ENCODE data around the gene OR2AT4. TPM values are rescaled to one million over a fixed set of nuclear protein-coding genes. Genes with fewer than 3 reads are reported as not detected.
"Not testable (repeated sequence)": the region's sequence is repeated elsewhere in the genome, so short reads cannot be mapped to it uniquely, and the experiment has no call there.

The OR2AT4 gene
- total RNA-seq = not detected

DNA sequence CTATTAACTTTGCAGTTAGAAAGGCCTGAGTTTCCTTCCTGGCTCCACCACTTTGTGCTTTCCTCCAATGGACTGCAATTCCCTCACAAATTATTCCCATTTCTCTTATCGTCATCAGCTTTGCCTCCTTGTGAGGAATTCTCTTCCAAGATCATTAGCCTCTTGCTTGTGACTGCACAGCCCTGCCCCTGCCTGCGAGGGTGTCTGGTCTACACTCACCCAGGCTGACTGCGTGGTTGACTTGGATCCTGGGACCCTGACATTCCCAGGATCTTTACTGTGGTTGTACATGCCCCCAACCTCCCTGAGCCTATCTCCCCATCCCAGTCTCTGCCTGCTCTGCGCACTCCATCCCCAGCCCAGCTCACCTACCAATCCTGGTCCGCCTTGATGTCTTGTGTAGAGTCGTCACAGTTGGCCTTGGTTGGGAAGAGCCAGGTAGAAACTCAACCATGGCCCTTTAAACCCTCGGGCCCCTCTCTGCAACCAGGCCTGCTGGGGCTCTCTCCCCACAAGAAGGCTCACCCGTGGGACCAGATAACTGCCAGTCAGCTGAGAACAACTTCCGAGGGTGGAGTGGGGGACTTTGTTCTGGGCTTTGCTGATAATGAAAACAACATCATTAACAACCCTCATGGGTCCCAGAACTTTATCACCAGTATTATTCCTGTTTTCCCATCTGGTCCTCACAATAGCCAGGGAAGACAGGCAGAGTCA lies at the start of gene OR2AT4:
TSS of gene OR2AT4 (minus strand) at position 421 of the 717 bp plus-strand sequence.
- DNase-seq (ENCODE audit: low spot score) = no peak
- no peak for ATAC-seq

DNA sequence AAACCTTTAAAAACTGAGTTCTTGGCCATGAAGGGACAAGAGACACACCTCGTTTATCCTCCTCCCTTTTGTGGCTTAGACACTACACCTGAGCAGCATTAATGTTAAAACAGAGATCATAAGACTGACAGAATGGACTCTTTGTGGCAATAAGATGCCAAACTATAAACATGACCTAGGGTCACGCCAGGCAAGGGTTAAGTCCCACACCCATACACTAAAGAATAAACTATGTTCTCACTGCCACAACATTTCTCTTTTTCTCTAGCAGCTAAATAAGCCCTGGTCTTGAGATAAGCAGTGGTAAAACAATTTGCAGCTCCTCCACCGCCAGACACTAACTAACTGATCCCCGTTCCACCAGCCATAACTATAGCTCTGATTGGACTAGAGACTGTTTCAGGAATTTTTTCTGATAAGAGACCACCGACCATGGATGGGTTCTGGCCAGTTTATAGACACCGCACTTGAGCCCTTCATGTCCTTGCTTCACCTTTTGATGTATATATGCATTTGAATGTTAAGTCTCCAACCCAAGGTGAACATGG lies 49.4 kb upstream of the OR2AT4 start:
- DNase-seq (ENCODE audit: low spot score) (no peak), ATAC-seq (no peak)

DNA sequence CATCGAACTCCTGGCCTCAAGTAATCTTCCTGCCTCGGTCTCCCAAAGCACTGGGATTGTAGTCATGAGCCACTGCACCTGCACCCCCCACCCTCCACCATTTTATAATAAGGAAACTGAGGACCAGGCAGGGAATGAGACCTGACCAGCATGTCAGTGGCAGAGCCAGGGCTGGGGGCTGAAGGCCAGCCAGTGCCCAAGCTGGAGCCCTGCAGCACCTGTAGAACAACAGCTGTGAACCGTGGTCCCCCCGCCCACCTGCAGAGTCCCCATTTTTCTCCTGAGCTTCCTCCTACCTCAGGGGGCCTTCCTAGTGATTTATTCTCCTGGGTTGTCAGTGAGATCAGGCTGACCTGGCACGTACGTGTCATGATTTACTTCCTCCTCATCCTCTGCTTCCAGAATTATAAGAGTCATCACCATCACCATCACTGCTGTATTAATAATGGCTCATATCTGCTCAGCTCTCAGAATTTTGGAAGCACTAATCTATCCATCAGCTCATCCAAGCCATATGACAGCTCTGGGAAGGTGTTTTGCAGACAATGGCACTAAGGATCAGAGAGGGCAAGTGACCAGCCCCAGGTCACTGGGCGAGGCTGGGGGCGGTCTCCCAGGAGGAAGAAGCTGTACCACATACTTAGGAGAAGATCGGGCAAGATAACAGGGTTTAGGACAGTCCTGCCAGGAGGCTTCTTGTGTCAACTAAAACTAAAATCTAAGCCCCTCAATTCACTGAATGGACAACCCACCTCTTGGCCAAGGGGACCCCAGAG lies 48.7 kb upstream of the OR2AT4 start:
- DNase-seq (ENCODE audit: low spot score) (peak; percentile 29), ATAC-seq (no peak)

DNA sequence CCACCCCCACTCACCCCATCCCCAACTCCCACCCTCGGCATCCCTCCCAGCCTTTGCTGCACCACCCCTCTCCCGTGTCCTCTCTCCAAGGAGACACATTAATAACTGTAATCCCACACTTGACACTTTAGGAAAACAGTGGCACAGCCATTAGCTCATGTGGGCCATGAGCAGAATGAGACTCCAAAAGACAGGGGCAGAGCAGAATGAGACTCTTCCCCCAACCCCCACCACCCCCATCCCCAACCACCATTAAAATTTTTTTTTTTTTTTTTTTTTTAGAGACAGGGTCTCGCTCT lies 48.0 kb upstream of the OR2AT4 start:
- DNase-seq (ENCODE audit: low spot score) = no peak
- ATAC-seq = no peak

DNA sequence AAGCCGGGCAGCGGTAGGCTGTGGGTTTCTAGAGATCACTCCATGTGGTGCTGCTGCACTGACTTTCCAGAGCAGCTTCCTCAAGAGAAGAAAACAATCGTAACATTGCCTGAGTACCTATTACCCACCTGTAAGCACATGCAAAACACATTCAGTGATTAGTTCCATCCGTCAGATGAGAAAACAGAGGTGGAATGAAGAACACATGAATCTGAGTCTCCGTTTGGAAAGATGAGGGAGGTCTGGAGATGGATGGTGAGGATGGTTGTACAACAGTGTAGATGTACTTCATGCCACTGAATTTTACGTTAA lies 46.7 kb upstream of the OR2AT4 start:
- ATAC-seq = no peak

DNA sequence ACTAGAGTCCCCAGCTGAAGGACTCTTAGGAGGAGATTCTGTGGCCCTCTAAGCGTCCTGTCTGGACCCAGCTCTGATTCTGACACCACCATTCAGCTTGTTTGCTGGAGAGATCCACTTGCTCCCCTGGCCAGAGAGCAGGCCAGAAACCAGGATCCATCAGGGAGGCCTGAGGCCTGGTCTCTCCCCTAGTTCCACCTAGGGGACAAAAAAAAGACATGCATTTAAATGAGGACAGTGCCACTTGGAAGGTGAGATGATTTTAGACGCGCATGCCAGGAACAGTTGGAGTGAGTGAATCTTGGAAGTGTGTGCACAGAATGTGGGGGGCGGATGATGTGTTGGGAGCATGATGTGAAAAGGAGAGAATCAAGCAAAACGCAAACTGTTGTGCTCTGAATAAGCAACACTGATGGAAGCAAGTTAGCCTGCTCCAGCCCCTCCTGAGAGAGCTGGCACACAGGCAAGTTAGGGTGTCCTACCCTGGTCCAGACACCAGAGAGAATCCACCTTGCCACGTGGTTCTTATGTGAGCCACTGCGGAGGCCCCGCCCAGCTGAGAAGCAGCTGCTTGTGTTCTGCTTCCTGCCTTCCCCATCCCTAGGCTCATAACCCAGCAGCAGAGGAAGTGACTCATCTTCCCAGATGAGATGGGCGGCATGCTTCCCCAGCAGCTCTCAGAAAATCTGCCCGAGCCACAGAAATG lies 46.2 kb upstream of the OR2AT4 start:
- ATAC-seq = peak; percentile 48
- no peak for DNase-seq (ENCODE audit: low spot score)

More for the DNA sequence above, 46.7 kb upstream of the OR2AT4 start:
- DNase-seq (ENCODE audit: low spot score) = no peak

DNA sequence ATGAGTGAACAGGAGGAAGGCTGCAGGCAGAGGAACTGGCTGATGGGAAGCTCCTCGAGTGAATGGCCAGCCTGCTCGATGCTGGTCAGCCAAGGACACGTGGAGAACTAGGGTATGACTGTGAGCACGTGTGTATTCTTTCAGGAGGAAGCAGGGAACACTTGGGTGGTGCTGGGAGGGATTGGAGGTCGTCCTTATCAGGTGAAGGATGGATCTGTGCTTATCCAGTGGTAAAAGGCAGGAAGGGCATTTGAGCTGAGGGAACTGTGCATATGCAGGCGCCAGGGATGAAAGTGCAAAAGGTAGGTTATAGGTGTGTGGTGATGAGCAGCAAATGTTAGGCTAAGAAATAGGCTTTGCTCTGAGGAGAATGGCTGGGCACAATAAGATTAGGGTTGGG lies 44.5 kb upstream of the OR2AT4 start:
- ATAC-seq (no peak), DNase-seq (ENCODE audit: low spot score) (no peak)

DNA sequence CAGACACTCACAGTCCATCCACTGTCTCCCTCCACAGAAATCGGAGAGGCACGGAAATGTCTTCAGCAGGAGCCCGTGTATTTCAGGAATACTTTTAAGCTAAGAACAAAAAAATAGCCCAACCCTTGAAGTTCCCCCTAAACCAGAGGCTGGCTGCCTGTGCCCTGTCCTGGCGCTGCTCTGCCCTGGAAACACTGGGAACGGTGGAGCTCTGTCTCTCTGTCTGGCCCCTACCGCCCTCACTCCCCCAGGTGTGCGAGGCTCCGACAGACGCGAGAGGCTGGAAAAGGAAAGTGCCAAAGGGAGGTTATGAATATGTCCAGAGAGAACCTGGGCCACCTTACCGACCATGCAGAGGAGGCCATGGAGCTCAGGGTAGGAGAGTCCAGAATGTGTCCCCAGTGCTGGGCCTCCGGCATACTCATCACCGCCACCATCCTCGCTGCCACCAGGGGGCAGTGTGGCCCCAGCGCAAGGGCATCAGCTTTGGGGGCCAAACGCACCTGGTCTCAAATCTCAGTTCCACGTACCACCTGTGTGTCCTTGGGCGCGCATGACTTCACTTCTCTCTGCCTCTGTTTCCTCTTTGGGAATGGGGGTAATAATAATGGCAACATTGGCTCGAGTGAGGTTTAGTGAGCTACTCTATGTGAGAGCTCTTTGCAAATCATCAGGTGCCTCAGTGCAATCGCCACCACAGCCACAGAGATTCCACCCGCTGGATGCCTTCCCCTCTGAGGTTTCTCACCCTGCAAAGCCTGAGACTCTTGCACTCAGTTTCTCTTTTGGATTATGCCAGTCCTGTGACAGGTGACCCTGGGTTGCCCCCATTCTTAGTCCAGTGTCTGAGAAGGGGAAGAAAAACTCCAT lies 43.8 kb upstream of the OR2AT4 start:
- peak; percentile 89 for ATAC-seq
- peak; percentile 78 for DNase-seq (ENCODE audit: low spot score)

DNA sequence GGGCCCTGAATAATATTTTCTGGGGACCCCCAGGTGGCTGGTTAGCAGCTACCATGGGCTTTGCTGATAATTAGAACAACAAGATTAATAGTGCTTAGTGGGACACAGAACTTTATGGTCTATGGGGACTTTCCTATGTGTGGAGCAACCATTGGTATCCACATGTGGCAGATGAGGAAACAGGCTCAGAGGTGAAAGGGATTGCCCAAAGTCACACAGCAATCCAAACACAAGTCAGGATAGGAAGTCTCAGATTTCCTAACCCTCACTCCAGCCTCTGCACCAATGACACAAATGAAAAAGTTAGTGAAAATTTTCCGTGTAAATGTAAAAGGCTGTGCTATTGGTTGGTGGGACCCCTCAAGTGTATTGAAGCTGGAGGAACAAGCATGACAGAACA lies 39.0 kb upstream of the OR2AT4 start:
- DNase-seq (ENCODE audit: low spot score) = no peak
- no peak for ATAC-seq

DNA sequence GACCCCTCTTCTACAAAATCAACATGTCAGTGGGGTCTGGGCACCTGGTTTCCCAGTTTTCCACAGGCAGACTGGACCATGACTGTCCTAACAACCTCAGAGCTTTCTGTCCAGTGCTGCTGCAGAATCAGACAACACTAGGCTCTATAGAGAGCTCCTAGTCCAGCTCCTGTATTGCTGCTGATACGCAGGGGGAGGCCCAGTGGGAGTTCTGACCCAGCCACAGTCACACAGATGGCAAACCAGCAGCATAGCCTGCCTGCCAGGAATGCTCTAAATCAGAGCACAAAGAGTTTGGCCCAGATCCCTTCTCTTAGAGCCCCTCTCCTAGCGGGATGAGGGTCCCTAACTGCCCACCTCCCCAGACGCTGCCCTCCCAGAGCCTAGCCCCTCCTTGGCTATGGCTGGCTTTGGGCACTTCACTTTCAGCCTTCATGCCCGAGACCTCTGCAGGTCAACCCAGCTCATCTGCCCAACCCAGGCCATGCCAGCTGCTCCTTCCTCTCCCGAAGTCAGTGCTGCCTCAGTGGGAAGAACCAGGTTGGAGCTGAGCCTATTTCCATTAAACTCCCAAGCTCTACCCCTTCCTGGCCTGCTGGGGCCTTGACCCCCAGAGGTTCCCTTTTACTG lies 38.5 kb upstream of the OR2AT4 start:
- DNase-seq (ENCODE audit: low spot score) (no peak), ATAC-seq (no peak)

DNA sequence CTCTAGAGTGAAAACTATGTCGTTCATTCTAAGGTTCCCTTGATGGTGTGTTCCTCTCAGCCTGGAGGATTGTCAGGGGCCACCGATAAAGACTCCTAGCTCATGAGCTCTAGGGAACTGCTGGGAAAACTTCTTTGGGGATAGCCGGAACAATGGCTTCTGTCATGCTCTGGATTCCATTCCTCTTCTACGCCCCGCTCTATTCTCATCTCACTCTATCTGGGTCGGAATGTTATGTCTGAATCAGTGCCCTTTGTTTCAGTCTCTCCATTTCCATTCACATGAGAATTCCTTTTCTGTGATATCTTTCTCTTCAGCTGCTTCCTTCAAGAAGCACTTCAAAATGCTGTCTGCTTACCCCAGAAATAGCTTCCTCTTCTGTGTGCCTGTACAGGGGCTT lies 37.3 kb upstream of the OR2AT4 start:
- DNase-seq (ENCODE audit: low spot score) (no peak), ATAC-seq (no peak)

DNA sequence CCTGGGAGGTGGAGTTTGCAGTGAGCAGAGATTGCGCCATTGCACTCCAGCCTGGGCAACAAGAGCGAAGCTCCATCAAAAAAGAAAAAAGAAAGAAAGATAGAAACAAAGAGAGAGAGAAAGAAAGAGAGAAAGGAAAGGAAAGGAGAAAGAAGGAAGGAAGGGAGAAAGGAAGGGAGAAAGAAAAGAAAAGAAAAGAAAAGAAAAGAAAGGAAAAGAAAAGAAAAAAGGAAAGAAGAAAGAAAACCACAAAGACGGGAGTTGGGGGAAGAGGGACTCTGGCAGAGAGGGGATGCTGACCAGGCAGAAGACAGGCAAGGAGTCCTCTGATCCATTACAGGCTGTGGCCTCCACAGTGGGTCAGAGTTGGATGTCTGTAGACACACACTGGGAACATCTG lies 35.4 kb upstream of the OR2AT4 start:
- no peak for ATAC-seq
- DNase-seq (ENCODE audit: low spot score) = no peak

DNA sequence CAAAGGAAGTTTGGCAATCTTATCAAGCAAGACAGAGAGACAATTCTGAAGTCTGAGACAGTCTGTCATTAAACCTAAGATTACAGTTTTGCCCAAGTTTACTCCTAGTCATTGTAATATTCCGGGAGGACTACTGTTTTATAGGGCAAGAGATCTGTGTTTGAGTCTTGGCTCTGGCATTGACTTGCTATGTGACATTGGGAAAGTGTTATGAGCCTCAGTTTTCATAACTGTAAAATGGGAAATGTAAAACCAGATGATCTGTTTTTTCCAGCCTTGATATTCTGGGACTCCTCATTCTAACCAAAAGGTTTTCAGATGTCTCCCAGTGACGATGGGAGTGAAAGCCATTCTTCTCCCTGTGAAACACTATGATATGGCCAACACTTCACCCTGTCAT lies 29.9 kb upstream of the OR2AT4 start:
- ATAC-seq = no peak
- DNase-seq (ENCODE audit: low spot score) = no peak

DNA sequence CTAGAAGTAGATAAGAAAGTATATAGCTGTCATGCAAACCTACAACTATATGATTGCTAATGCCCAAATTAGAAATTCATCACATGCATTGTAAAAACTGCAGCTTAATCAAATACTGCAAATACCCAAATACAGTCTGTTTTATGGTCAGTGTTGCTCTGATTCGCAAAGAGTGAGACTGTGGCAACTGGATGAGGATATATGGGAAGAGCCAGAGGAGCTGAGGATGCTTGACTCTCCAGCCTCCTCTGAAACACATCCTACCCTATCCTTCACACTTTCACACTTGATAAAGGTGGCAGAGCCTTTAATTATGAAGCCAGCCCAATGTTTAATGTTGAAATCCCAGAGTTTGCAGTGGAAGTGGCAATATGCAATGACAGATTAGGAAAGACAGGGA lies 21.9 kb upstream of the OR2AT4 start:
- DNase-seq (ENCODE audit: low spot score) (no peak), ATAC-seq (no peak)

DNA sequence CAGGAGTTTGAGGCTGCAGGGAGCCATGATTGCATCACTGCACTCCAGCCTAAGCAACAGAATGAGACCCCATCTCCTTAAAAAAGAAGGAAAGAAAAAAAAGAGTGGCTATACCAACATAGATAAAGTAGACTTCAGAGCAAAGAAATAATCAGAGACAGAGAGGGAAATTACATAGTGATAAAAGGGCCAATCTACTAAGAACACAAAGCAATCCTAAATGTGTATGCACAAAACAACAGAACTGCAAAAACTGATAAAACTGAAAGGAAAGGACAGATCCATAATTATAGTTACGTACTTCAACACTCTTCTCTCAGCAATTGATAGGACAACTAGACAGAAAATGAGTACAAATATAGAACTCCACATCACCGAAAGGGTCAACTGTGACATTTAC lies 17.8 kb upstream of the OR2AT4 start:
- DNase-seq (ENCODE audit: low spot score) (no peak), ATAC-seq (no peak)

DNA sequence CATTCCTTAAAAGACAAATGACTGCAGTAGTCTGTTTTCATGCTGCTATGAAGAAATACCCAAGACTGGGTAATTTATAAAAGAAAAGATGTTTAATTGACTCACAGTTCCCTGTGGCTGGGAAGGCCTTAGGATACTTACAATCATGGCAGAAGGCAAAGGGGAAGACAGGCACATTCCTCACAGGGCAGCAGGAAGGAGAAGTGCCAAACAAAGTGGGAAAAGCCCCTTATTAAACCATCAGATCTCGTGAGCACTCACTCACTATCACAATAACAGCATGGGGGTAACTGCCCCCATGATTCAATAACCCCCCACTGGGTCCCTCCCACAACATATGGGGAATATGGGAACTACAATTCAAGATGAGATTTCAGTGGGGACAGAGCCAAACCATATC lies 16.4 kb upstream of the OR2AT4 start:
- DNase-seq (ENCODE audit: low spot score) = no peak
- ATAC-seq = no peak

DNA sequence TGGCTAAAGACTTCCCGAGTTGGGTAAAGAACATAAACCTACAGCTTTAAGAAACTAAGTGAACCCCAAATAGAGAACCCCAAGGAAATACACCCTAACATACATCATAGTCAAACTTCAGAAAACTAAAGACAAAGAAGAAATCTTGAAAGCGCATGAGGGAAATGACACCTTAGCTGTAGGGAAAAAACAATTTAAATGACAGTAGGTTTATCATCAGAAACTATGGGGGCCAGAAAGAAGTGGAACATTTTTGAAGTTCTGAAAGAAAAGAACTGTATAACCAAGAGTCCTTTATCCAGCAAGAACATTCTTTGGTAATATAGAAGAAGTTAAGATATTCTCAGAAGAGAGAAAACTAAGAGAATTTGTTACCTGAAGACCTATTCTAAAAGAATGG lies 15.5 kb upstream of the OR2AT4 start:
- DNase-seq (ENCODE audit: low spot score) (no peak), ATAC-seq (no peak)

DNA sequence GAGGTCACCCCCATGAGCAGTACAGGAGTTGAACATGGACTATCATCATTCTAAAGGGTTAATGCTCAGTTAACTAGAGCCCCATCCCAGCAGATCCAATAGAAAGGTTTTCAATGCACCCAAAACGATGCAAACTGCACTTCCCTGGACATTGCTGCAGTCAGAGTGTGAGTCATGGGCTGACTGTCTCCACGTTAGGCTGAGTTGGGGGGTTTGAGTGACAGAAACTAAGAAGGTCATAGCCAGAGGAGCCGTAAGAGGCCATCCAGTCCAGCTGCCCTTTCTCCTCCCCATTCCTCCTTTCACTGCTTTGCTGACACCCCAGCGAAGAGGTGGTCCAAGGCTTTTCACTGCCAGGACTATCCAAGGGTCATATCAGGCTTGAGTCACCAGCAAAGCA lies 10.5 kb upstream of the OR2AT4 start:
- ATAC-seq (no peak), DNase-seq (ENCODE audit: low spot score) (no peak)

DNA sequence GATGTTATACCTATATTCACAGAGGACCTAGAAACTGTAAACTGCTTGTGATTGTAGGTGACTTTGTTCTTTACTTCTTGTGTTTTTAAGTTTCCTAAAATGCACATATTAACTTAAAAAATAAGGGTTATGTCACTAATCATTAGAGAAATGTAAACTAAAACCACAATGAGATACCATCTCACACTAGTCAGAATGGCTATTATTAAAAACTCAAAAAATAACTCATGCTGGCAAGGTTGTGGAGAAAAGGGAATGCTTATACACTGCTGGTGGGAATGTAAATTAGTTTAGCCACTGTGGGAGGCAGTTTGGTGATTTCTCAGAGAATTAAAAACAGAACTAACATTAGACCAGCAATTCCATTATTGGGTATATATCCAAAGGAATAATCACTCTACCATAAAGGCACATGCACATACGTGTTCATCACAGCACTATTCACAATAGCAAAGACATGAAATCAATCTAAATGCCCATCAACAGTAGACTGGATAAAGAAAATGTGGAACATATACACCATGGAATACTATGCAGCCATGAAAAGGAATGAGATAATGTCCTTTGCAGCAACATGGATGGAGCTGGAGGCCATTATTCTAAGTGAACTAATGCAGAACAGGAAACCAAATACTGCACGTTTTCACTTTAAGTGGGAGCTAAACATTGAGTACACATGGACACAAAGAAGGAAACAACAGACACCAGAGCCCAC lies 9.4 kb upstream of the OR2AT4 start:
- DNase-seq (ENCODE audit: low spot score); ATAC-seq: not testable (repeated sequence)

DNA sequence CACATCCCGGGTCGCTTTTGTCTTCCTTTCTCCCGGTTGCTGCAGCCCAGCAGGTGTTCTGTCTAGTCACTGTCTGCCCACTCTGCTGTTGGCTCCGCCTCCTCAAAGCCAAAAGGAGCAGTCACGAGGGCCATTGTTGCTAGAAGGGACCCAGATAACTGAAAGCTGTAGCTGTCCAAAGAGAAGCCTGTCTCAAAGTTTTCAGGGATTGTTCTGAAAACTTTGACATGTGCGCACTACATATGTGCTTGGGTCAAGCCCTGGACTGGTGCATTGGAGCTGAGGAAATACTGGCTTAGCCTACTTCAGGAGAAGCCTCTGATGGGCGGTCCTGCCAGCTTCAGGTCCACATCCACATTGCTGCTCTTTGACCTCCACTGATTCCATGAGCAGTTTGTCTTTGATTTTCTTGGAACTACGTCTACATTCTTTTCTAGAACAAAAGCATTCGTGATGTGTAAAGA lies 8.8 kb upstream of the OR2AT4 start:
- ATAC-seq (no peak), DNase-seq (ENCODE audit: low spot score) (no peak)

Data from left lobe of liver (tissue), 2 donors.